ENCODE data around the gene TRAPPC2.
"Not testable (repeated sequence)": the region's sequence is repeated elsewhere in the genome, so short reads cannot be mapped to it uniquely, and the experiment has no call there.

The TRAPPC2 gene

GRCh38 chrX:13742397-13743176 is 8.2 kb upstream of the TRAPPC2 start:
- no peak for DNase-seq

GRCh38 chrX:13741695-13742094 is 7.3 kb upstream of the TRAPPC2 start:
- DNase-seq, result no peak

- DNase-seq, result no peak
Measured at GRCh38 chrX:13733506-13733905, 914 bp downstream of the TRAPPC2 start.

GRCh38 chrX:13732246-13733067 is 2.0 kb downstream of the TRAPPC2 start:
- DNase-seq, result no peak

- not testable (repeated sequence) for DNase-seq
Measured at GRCh38 chrX:13730523-13730922, 3.9 kb downstream of the TRAPPC2 start.

GRCh38 chrX:13726583-13726982 is 7.8 kb downstream of the TRAPPC2 start:
- not testable (repeated sequence) for DNase-seq

- DNase-seq, result not testable (repeated sequence)
Measured at GRCh38 chrX:13724878-13725277, 9.5 kb downstream of the TRAPPC2 start.

GRCh38 chrX:13721819-13722519 is 12.5 kb downstream of the TRAPPC2 start:
- DNase-seq, result no peak

GRCh38 chrX:13721371-13721770 is 13.0 kb downstream of the TRAPPC2 start:
- no peak for DNase-seq

- DNase-seq, result no peak
Measured at GRCh38 chrX:13719192-13719856, 15.1 kb downstream of the TRAPPC2 start.

- DNase-seq, result no peak
Measured at GRCh38 chrX:13717700-13718472, 16.5 kb downstream of the TRAPPC2 start.

GRCh38 chrX:13716905-13717304 is 17.5 kb downstream of the TRAPPC2 start:
- no peak for DNase-seq

GRCh38 chrX:13716455-13716854 is 18.0 kb downstream of the TRAPPC2 start:
- no peak for DNase-seq

- no peak for DNase-seq
Measured at GRCh38 chrX:13711141-13711540, 23.3 kb downstream of the TRAPPC2 start.

GRCh38 chrX:13703589-13703988 is 30.8 kb downstream of the TRAPPC2 start:
- DNase-seq, result no peak

- no peak for DNase-seq
Measured at GRCh38 chrX:13703135-13703534, 31.3 kb downstream of the TRAPPC2 start.

- no peak for DNase-seq
Measured at GRCh38 chrX:13702111-13702789, 32.2 kb downstream of the TRAPPC2 start.

GRCh38 chrX:13700380-13700779 is 34.0 kb downstream of the TRAPPC2 start:
- no peak for DNase-seq

- no peak for DNase-seq
Measured at GRCh38 chrX:13699183-13699826, 35.1 kb downstream of the TRAPPC2 start.

- no peak for DNase-seq
Measured at GRCh38 chrX:13698432-13698831, 36.0 kb downstream of the TRAPPC2 start.

- no peak for DNase-seq
Measured at GRCh38 chrX:13697976-13698375, 36.4 kb downstream of the TRAPPC2 start.

Data from NCI-H524 treated with DMSO at 0.1 percent for 48 hours (cell line).